C4-2B (cell line): Measurements from ENCODE around the gene FOXO3.

ENCODE experiments used
- CTCF ChIP-seq: fragments of 450-650 bp; conservative IDR thresholded peaks from 2 replicates; pipeline ENCODE4 v1.5.1; 2017; ENCODE audit warnings: mild to moderate bottlenecking
- ZFX ChIP-seq: fragments of 450-650 bp; IDR thresholded peaks from 2 replicates; pipeline ENCODE4 v1.6.1; 2017

DNA sequence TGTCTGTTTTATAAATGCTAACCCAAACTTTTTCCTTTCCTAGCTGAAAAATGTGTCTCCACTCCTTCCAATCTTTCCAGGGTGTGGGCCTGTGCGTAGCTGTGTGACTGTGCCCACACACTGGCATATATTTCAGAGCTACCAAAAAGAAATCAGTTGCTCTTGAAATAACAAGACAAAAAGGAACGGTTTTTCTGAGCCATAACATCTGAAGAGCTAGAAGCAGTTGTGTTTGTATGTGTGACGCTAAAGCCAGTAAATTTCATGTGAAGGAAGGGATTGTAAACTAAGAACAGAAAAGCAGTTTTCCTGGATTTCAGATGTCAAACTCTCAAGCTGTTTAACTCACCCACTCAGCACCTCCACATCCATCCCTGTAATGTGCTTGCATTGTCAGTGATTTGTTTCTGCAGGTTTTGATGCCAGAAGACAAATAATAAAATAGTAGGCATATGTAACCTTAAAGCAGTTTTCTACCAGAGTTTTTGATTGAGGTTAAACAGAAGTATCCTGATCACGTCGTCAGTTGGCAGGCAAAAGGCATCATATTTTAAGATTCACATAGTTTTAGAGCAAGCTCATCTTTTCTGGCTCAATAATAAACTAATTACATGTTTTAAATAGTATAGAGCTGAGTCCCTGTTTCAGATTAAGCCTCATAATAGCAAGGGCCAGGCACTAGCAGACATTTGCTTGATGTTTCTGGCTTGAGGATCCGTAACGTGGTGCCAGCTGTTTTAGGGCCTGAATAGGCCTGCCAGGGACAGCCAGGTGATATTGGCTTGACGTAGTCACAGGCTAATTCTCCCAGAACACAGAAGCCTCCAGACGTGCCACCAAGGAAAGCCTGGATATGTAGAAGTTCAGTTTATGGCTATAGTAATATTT is 90.9 kb downstream of the FOXO3 start:
- TF ChIP-seq CTCF, result no peak
- no peak for TF ChIP-seq ZFX
